Measurements from ENCODE around the gene UFC1. TPM values are rescaled to one million over a fixed set of nuclear protein-coding genes. Genes with fewer than 3 reads are reported as not detected.

UFC1 gene
- total and polyA plus RNA-seq, 2 donors (not counting 3 experiments of a cell fraction or from before 2014, with no cell fraction given), result 102 to 149 TPM

GRCh38 chr1:161122967-161123366 lies 30.8 kb upstream of the UFC1 start:
- Histone ChIP-seq H3K27me3 (ENCODE audit: control insufficient read depth in 2 of 2, insufficient read depth in 2 of 2, low read length in 2 of 2) (no peaks in the 10 kb centered on the region), H3K9ac (replicated peaks; ENCODE audit: extremely low read depth, insufficient read depth, low read length) (no peak overlapping the region), H3K27ac (ENCODE audit: insufficient read depth, low read depth, low read length) (no peak overlapping the region), H2AFZ (ENCODE audit: low read depth, low read length) (no peak overlapping the region), H3K9me3 (replicated peaks; ENCODE audit: control insufficient read depth, insufficient read depth, low read length) (no peaks in the 10 kb centered on the region), H4K20me1 (replicated peaks; ENCODE audit: control insufficient read depth, extremely low read depth, insufficient read depth, low read length) (no peaks in the 10 kb centered on the region), H3K36me3 (ENCODE audit: control insufficient read depth in 2 of 2, extremely low read depth in 1 of 2, insufficient read depth in 2 of 2, low read length in 2 of 2) (peaks cover 18 to 39% of the 10 kb centered on the region in 2 experiments), H3K4me2 (ENCODE audit: insufficient read depth, low read length) (no peak overlapping the region), H3K9me1 (replicated peaks; ENCODE audit: control insufficient read depth, extremely low read depth, insufficient read depth, low read length) (no peaks in the 10 kb centered on the region), H3K4me3 (replicated peaks in 1 of 3; ENCODE audit: insufficient read depth in 1 of 3, low read depth in 1 of 3, low read length in 3 of 3) (no peak overlapping the region), H3K79me2 (ENCODE audit: control insufficient read depth, insufficient read depth, low read length) (peaks cover 30% of the 10 kb centered on the region), H3K4me1 (ENCODE audit: control insufficient read depth, extremely low read depth, insufficient read depth, low read length) (peaks cover 11% of the 10 kb centered on the region)
- ChIA-PET CTCF (no interaction called here), POLR2A (no interaction called here)
- intact Hi-C loops (cut with micrococcal nuclease), result no loop called here
- FAIRE-seq, result no peak
- no peak for DNase-seq (ENCODE audit: low read depth, low spot score)
- dilution Hi-C loops (cut with MboI; ENCODE audit: extremely low pct_ligation_motif_present, low sequenced_read_pairs), result no loop called here
- TF ChIP-seq POLR2A (IDR thresholded peaks at IDR 0.05; ENCODE audit: low read depth, low read length) (no peak), MYC (IDR thresholded peaks at IDR 0.05; ENCODE audit: low read depth, low read length) (no peak), GATA2 (IDR thresholded peaks at IDR 0.05; ENCODE audit: insufficient read depth, insufficient read length, low read depth, low read length) (no peak), CTCF (IDR thresholded peaks at IDR 0.05; ENCODE audit: extremely low read depth in 1 of 2, insufficient read depth in 1 of 2, low read depth in 1 of 2, low read length in 2 of 2) (no peak), MAX (IDR thresholded peaks at IDR 0.05; ENCODE audit: insufficient read depth, insufficient read length) (no peak), FOS (IDR thresholded peaks at IDR 0.05; ENCODE audit: borderline replicate concordance, insufficient read depth, low read length) (no peak), JUN (IDR thresholded peaks at IDR 0.05; ENCODE audit: borderline replicate concordance, insufficient read depth, insufficient read length, low read depth) (no peak), POLR2AphosphoS5 (IDR thresholded peaks at IDR 0.05; ENCODE audit: insufficient read depth, low read depth, low read length) (no peak), EZH2 (IDR thresholded peaks at IDR 0.05; ENCODE audit: borderline replicate concordance, low read depth, low read length, severe bottlenecking) (no peak)
- BruUV-seq (replicated peaks), result no TSS peak

Data from endothelial cell of umbilical vein (primary cell).